GM12872 (cell line): ENCODE measurements around the gene TBXA2R.

Source experiments
- TF ChIP-seq, protein P1 (sequence below): IDR thresholded peaks from 3 replicates; pipeline ENCODE4 v1.5.1; 2011; ENCODE audit warnings: low read depth, mild to moderate bottlenecking, low read length, moderate library complexity; ENCODE audit not compliant: insufficient read depth

The TBXA2R gene

DNA sequence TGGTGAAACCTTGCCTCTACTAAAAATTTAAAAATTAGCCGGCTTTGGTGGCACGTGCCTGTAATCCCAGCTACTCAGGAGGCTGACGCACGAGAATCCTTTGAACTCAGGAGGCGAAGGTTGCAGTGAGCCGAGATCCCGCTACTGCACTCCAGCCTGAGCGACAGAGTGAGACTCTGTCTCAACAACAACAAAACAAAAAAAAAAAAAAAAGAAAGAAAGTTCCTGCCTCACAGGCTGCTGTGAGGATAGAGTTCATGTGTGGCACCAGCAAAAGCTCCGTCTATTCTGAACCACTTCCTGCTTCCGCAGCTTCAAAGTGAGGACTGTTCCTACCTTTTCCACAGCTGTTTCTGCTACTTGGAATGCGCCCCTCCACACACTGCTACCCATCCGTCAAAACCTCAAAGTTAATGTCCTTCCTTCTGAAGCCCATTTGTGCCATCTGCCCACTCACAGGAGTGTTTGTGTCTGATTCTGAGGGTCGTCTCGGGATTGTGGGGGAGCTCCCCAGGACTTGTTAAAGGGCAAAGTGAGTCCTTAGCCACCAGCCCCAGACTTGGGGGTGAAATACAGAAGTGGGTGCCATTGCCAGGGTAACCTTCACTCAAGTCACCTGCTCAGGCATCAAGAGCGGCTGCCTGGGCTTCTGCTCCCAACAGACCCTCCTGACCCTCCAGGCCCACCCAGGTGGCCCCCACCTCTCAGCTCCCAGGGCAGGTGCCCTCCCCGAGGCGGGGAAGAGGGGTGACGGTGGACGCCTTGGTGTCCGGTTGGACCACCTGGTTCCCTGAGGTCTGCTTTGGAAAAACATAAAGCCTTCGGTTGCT, 52.2 kb downstream of the TBXA2R start:
- TF ChIP-seq, protein P1, sequence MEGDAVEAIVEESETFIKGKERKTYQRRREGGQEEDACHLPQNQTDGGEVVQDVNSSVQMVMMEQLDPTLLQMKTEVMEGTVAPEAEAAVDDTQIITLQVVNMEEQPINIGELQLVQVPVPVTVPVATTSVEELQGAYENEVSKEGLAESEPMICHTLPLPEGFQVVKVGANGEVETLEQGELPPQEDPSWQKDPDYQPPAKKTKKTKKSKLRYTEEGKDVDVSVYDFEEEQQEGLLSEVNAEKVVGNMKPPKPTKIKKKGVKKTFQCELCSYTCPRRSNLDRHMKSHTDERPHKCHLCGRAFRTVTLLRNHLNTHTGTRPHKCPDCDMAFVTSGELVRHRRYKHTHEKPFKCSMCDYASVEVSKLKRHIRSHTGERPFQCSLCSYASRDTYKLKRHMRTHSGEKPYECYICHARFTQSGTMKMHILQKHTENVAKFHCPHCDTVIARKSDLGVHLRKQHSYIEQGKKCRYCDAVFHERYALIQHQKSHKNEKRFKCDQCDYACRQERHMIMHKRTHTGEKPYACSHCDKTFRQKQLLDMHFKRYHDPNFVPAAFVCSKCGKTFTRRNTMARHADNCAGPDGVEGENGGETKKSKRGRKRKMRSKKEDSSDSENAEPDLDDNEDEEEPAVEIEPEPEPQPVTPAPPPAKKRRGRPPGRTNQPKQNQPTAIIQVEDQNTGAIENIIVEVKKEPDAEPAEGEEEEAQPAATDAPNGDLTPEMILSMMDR, result no peak

GRCh38 chr19:3551792-3552095, 54.9 kb downstream of the TBXA2R start:
- TF ChIP-seq, protein P1, result no peak

GRCh38 chr19:3550947-3551791, 55.5 kb downstream of the TBXA2R start:
- TF ChIP-seq, protein P1, result no peak

- TF ChIP-seq, protein P1, result no peak
These were observed 56.9 kb downstream of the TBXA2R start for GRCh38 chr19:3549816-3550215.

DNA sequence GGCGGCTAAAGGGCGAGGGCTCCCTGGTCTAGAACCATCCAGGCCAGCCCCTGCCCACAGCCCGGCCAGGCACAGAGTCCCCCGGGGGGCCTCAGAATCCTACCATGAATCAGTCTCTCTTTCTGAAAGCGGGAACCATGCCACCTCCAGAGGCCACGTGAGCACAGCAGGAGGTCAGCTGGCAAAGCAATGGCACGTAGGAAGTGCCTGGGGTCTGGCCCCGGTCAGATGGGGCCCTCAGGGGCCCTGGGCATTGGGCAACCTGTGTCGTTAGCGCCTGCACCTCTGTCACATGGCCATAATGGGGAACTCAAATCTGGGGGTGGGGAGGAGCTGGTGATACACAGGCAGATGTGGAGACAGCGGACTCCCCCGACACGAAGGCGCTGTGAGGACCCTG, 58.1 kb downstream of the TBXA2R start:
- TF ChIP-seq, protein P1, result no peak

- TF ChIP-seq, protein P1, result no peak
These were observed 58.9 kb downstream of the TBXA2R start for GRCh38 chr19:3547767-3548282.

DNA sequence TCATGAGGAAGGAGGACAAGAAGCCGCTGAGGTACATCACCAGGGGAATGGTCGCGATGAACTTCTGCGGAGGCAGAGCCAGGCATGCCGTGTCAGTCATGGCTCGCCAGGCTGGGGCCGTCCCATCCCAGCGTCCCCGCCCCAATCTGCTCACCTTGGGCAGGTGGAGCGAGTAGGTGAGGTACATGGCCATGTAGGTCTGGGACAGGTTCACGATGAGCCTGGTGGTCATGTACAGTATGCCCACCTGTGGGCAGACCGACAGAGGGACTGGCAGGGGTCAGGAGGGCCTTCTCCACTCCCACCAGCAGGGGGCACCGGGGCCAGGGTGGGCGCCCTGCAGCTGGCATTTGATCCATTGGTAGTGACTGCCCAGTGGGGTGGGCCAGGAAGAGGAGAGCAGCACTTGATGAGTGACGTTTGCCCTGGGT, 59.4 kb downstream of the TBXA2R start:
- TF ChIP-seq, protein P1, result peak; percentile 69
